Stimulated activated naive CD4-positive, alpha-beta T cell (primary cell): Measurements from ENCODE around the gene DENND4A.
"Not testable (repeated sequence)": the region's sequence is repeated elsewhere in the genome, so short reads cannot be mapped to it uniquely, and the experiment has no call there.

Experiments used
- DNase-seq, 6 experiments: peaks; one replicate each; lab custom pipeline; 2025; lab: John Stamatoyannopoulos, UW

The DENND4A gene

DNA sequence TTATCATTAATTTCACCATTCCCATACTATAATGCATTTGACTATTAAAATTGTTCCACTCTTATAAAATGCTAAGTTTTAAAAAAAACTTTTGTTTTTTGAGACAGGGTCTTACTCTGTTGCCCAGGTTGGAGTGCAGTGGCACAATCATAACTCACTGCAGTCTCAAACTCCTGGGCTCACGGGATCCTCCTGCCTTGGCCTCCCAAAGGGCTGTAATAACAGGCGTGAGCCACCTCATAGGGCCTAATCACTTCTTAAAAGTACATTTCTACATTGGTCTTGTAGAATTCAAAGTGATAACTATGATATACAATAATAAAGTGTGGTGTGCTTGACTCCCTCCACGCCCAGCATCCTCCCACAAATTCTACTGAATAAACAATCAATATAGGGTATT is 3.0 kb downstream of the DENND4A start:
- DNase-seq, result no peak

DNA sequence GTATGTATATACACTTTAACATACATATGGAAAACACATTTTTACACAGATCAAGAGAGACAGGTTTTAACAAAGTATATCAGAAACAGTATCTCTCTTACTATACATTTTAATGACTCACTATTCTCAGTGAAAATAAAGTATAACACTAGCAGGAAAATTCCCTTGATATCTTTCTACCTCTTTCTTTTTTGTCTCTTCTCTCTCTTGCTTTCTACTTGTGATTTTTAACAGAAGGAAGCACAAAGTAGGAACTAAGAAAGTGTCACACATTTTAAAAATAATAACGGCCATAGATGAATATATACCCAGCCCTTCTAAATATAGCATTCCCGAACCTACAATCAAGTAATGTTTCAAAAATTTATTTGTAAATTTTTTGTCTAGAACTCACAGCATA is 4.8 kb downstream of the DENND4A start:
- DNase-seq, result no peak

DNA sequence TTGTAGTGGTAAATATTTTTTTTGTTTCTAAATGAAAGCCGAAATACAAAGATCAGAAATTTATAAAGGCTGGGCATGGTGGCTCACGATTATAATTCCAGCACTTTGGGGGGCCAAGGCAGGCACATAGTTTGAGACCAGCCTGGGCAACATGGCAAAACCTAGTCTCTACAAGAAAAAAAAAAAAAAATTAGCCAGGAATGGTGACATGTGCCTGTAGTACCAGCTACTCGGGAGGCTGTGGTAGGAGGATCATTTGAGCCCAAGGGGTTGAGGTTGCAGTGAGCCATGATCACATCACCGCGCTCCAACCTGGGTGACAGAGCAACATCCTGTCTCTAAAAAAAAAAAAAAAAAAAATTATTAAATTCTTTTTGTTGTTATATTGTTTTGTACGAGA is 6.9 kb downstream of the DENND4A start:
- DNase-seq, result no peak

DNA sequence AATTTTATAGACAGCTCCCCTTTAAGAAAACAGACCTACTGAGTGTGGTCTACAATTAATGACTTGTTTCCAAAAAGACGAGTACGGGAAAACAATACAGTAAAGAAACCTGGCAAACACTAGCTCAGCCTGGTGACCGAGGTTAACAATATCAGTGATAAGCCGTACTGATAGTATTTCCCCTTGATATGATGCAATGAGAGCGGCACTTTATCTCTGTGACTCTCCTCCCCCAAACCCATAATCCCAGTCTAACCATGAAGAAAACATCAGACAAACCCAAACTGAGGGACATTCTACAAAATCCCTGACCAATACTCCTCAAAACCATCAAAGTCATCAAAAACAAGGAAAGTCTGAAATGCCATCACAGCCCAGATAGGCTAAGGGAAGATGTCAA is 8.2 kb downstream of the DENND4A start:
- DNase-seq, result no peak

DNA sequence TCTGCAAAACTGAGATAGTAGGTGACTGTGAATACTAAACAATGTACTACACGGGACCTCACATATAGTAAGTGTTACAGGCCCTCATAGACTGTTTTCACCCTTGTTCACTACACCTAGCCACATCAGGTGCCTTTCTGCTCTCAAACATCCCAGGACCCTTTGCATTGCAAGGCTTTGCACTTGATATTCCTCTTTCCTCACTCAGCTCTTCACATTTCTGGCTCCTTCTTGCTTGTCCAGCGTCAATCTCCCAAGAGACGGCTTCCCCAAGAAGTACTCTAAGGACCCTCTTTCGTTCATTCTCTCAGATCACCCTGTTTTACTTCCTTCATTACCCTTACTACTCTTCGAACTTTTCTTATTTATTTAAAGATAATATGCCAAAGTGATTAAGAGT is 10.0 kb downstream of the DENND4A start:
- no peak for DNase-seq

DNA sequence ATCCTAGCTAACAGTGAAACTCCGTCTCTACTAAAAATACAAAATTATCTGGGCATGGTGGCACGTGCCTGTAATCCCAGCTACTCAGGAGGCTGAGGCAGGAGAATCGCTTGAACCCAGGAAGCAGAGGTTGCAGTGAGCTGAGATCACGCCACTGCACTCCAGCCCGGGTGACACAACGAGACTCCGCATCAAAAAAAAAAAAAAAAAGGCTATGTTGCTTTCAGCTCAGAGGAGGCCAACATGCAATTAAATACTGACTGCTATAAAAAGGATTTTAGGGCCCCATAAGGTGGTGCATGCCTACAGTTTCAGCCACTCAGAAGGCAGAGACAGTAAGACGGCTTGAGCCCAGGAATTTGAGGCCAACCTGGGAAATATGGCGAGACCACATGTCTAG is 13.4 kb downstream of the DENND4A start:
- not testable (repeated sequence) for DNase-seq

DNA sequence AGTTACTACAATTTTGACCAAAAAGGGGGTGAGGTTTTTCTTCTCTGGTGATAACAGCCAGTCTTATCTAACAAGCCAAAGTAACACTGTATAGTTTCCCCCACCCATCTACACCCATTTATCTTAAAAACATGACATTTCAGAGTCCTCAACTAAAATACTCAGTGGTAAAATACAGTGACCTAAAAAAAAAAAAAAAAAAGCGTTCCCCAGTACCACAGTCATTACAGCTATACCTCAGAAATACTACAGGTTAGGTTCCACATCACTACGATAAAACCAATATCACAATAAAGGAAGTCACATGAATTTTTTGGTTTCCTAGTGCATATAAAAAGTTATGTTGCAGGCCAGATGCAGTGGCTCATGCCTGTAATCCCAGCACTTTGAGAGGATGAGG is 13.8 kb downstream of the DENND4A start:
- peak in 1 of 6 experiments; percentile 11 for DNase-seq

DNA sequence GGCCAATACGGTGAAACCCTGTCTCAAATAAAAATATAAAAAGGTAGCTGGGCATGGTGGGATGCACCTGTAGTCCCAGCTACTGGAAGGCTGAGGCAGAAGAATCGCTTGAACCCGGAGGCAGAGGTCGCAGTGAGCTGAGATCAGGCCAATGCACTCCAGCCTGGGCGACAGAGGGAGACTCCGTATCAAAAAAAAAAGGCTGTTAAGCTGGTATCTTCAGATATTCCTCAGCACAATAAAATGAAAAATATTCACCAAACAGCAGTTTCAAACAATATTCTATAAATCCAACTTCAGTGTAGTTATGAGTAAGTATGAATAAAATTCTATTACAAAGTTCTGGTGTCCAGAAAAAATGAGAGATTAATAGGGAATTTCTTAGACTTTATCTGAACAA is 14.2 kb downstream of the DENND4A start:
- DNase-seq, result no peak

DNA sequence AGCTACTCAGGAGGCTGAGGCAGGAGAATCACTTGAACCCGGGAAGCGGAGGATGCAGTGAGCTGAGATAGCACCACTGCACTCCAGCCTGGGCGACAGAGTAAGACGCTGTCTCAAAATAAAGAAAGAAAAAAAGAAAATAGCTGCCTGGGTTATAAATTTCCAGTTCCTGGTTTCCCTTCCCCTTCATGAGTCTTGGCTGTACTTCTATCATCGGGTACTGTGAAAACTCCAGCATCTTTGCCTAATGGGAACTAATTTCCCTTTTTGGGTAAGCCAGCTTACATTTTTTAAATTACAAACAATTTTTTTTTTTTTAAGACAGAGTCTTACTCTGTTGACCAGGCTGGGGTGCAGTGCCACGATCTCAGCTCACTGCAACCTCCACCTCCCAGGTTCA is 15.0 kb downstream of the DENND4A start:
- no peak for DNase-seq

DNA sequence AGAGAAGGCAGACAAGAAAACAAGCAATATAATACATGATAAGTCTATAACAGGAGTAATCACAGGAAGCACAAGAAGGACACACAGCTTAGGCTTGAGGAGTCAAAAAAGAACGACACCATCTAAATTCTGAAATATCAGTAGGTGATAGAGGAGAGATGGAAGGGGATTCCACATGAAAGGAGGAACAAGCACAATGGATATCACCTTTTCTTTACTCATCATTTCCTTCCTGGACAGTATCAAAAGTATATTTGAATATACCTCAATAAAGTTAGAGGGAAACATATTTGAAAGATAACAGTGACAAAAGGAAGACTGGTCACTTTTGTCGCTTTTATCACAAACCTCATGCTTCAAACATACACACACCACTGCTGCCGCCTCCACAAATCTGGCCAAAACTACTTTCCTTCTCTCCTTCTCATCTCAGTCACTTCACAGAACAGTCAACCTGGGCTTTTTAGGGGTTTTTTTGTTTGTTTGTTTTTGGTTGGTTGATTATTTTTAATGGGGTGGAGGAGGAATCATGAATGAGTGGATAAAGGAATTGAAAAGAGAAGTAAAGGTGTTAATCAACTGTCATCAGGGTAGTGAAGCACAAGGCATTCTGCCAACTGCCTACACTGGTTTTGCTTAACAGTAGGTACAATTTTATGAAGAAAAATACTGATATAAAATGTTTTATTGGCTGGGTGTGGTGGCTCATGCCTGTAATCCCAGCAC is 18.5 kb downstream of the DENND4A start:
- no peak for DNase-seq

DNA sequence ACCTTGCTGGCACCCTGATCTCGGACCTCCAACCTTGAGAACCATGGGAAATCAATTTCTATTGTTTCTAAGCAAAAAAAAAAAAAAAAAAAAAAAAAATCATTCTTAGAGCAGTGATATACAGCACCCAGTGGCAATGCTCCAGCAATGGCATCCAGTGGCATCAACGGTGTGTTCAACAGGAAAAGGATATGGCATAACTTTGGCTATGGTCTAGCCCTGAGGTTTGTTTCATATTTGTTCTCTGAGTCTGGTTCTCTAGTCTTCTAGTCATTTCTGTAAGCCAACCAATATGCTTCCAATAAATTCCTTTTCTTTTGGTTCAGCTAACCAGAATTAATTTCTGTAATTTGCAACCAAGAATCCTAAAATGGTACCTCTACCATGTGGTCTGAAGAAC is 19.2 kb downstream of the DENND4A start:
- DNase-seq, result peak in 1 of 6 experiments; percentile 4

DNA sequence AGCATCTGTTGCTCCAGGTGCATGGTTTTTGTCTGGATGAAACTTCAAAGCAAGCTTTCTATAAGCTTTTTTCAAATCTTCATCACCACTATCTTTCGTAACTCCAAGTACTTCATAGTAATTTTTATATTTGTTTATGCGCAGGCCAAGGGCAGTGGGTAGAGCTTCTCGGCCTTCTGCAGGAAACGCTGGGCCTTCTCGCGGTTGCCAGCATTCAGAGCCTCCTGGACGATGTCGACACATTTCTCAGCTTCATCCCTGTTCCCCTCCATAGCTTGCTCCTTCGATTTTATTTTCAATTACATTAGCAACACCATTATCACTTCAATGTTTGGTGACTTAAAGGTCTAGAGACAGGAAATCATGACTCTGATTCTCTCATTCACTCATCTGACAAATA is 20.2 kb downstream of the DENND4A start:
- DNase-seq, result no peak

DNA sequence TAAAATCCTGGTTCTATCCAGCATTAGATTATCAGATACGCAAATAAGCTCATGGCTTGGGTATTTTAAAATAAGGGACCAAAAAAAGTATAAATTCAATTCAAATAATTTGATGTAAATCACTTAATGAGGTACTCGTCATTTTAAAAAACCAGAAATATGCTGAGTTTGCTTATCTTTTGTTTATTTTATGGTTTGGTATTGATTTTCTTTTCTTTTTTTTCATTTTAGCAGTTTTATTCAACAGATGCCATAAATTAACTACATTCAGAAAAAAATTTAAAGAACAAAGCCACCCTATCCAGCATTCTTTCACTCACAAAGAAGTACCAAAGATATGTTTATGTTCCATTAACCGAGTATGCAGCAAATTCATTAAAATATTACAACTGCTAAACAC is 22.6 kb downstream of the DENND4A start:
- no peak for DNase-seq

DNA sequence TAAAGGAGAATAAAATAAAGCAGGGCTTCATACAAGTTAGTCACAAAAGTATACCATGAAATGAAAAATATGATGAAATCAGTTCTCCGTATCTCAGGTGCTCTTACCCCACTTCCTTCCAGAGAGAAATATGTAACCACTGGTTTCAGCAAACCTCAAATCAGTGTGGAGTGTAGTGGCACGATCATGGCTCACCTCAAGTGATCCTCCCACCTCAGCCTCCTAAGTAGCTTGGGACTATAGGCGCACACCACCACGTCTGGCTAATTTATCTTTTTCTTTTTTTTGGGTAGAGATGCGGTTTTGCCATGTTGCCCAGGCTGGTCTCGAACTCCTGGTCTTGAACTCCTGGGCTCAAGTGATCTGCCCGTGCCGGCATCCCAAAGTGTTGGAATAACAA is 24.2 kb downstream of the DENND4A start:
- no peak for DNase-seq

DNA sequence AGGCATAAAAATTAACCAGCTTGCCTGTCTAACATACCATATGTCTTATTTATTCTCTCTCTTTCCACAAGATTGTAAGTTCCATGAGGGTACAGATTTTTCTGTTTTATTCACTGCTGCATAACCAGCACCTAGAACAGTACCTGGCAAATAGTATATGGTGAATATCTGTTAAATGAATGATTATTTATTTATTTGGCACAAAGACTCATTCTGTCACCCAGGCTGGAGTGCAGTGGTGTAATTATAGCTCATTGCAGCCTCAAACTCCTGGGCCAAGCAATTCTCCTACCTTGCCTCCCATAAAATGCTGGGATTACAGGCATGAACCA is 24.9 kb downstream of the DENND4A start:
- DNase-seq, result no peak

DNA sequence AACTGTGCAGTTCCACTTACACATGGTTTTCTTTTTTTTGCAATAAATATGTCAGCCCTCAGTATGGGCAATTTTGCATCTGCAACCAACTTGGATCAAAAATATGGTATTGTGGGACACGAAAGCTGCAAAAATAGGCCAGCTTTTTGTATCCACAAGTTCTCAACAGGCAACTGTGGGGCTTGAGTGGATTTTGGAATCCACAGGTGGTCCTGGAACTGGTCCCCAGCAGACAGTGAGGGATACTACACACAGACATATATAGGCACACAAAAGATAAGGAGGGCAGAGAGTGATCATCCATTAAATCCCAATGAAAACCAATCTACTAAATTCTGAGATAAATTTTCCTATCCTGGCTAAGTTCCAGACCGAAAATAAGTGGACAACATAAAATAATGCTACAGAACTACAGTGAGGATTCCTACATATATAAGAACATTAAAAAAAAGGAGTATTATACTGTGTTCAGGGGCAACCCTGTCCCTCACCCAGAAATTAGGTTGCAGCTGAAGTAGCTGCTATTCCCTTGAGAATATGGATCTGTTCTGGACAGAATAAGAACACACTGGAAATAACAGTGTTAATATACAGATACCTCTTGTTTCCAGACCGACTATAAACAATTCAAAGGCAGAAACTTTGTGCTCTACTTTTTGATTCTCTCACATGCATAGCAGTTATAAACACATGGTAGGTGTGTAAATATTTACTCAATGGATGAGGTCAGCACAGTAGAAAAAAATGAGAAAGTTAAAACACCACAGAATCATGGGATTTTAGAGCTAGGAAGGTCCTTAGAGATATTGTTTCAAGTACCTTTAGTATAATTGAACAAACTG is 25.4 kb downstream of the DENND4A start:
- DNase-seq, result no peak

DNA sequence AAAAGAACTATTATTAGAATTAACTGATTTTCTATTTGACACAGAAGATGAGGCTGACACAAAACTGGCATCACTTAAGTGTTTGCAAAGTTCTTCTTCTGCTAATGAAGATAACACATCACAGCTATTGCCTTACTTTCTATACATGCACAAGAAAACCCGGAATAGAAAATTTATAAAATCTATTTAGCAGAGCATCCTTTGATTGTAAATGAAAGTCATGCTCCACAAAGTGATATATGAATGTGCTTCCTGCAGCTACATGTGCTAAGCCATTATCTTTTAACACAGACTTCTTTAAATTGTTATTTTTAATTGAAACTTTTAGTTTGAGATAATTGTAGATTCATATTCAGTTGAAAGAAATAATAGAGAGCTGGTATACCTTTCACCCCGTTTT is 27.0 kb downstream of the DENND4A start:
- DNase-seq, result no peak

DNA sequence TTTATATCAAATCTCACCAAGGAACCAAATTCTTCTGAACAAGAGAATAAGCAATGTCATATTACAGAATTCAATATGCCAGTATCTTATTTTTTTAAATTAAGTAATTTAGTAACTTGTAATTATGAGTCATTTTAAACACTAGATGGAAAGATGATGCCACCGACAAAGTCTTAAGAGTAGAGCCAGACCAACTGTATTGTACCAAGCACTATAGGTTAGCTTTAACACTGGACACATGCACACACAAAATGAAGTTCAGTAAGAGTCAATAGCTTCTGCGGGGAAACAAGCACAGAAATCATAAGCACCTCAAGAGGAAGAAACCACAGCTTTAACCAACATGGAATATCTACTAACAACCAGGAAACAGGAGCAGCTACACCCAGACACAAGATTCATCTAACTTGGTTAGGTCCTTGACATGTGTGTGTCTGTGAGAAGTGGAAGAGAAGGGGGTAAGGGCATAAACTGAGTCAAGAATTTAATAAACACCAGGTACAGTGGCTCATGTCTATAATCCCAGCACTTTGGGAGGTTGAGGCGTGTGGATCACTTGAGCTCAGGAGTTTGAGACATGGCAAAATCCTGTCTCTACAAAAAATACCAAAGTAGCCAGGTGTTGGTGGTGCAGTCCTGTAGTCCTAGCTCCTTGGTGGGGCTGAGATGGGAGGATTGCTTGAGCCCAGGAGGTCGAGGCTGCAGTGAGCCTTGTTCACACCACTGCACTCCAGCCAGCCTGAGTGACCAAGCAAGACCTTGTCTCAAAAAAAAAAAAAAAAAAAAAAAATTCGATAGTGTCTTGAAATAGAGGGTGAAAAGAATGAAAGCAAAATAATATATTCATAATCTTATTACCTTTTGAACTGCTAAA is 28.9 kb downstream of the DENND4A start:
- no peak for DNase-seq

DNA sequence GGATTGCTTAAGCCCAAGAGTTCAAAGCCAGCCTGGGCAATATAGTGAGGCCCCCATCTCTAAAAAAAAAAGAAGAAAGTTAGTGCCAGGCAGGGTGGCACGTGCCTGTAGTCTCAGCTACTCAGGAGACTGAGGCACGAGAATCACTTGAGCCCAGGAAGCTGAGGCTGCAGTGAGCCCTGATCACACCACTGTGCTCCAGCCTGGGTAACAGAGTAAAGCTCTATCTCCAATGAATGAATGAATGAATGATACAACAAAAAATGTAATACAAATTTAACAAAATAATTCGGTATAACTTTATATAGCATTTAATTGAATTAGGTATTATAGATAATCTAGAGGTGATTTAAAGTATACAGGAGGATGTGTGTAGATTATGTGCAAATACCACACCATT is 29.7 kb downstream of the DENND4A start:
- DNase-seq, result no peak

DNA sequence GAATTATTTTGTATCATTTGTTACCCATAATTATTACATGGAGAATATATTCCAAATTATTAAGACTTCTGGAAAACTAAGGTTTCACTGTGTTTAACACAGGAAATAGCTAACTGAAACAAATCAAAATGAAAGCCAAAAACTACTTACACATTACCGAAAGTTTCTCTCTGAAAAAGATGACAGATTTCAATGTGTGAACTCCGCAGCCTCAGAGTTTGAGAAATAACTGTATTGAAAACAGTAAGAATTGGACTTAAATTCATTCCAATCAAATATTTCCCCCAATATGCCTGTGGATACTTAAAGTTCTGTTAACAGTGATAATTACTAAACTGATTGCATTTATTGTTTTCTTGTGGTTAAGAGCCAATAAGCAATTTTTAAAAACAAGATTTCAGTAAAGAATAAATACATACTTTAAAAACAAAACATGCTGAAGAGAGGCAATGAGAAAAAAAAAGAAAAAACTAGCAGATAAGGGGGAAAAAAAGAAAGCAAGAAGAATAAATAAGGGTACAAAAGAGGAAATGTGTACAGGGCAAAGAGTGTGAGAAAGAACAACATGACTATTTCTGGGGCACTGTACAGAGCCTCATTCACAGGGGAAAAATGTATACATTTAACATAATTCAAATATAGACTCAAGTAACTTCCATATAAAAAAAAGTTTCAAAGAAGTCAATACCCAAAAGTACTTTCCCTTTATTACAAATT is 30.7 kb downstream of the DENND4A start:
- no peak for DNase-seq

DNA sequence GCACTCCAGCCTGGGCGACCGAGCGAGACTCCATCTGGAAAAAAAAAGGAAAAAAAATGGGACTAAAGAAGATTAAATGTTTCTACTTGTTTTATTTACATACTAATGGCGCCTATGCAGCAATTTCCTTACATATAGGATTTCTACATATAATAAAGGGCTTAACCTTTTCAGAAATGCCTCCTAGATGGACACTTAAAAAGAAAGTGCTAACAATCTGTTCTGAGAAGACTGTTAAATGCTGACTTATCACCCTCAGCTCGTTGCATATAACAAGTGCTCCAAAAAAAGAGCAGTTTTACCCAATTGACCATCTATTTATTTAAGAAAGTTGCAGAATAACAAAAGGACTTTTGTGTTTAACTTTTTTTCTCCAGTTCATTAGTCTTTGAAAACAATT is 32.7 kb downstream of the DENND4A start:
- DNase-seq, result no peak

DNA sequence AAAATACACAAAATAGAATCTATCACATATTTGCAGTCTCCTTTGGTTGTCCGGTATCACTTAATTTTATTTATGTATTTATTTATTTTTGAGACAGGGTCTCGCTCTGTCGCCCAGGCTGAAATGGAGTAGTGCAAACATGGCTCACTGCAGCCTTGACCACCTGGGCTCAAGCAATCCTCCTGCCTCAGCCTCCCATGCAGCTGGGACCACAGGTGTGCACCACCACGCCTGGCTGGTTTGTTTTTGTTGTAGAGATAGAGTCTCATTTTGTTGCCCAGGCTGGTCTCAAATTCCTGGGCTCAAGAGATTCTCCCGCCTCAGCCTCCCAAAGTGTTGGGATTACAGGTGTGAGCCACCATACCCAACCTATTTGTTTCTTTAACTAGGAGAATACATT is 33.9 kb downstream of the DENND4A start:
- no peak for DNase-seq
